Transverse colon (tissue), 4 donors: Measurements from ENCODE around the gene SMAD6. TPM values are rescaled to one million over a fixed set of nuclear protein-coding genes. Genes with fewer than 3 reads are reported as not detected.

Experiments used
- DNase-seq: peaks from one replicate; pipeline ENCODE4 v3.0.0-alpha.2; 2019
- H3K27ac ChIP-seq, 4 donors: fragments of 200-600 bp; sonication (generic); 2 replicates each; pipeline ENCODE4 v1.5.1; 2016 to 2018; ENCODE audit warnings: inconsistent platforms in 4 of 4
- H3K27me3 ChIP-seq: fragments of 200-600 bp; sonication (generic); 2 replicates; pipeline ENCODE4 v1.5.1; 2017; ENCODE audit warnings: inconsistent platforms
- H3K36me3 ChIP-seq, 4 donors: fragments of 200-600 bp; sonication (generic); 2 replicates each; pipeline ENCODE4 v1.5.1; 2017 to 2019; ENCODE audit warnings: inconsistent platforms in 4 of 4
- H3K4me1 ChIP-seq, 4 donors: fragments of 200-600 bp; sonication (generic); 2 replicates each; pipeline ENCODE4 v1.5.1; 2017 to 2020; ENCODE audit warnings: inconsistent platforms in 4 of 4
- H3K4me3 ChIP-seq, 4 donors: fragments of 200-600 bp; sonication (generic); 1 replicate in 1 of 4; 2 replicates in 3 of 4; pipeline versions ENCODE4 v1.5.1 to v1.6.1; 2017 to 2019; ENCODE audit warnings: inconsistent platforms in 4 of 4
- H3K9me3 ChIP-seq, 2 donors: fragments of 200-600 bp; sonication (generic); 2 replicates each; pipeline ENCODE4 v1.5.1; 2017 to 2019; ENCODE audit warnings: inconsistent platforms in 2 of 2
- CTCF ChIP-seq, 5 experiments: fragments of 200-600 bp in 3 of 5; fragments of 450-650 bp in 2 of 5; sonication (generic) in 3 of 5; IDR thresholded peaks; 1 replicate in 2 of 5; 2 replicates in 3 of 5; pipeline ENCODE4 v1.5.1; 2016 to 2017; ENCODE audit warnings: antibody characterized with exemption in 5 of 5, inconsistent platforms in 3 of 5, mild to moderate bottlenecking in 2 of 5, moderate library complexity in 1 of 5
- EP300 ChIP-seq: sonication (generic); formaldehyde crosslinking; IDR thresholded peaks from one replicate; pipeline ENCODE4 v1.6.1; 2017; ENCODE audit warnings: antibody characterized with exemption, low read depth
- POLR2A ChIP-seq: fragments of 450-650 bp; IDR thresholded peaks from one replicate; pipeline ENCODE4 v1.6.1; 2016; ENCODE audit warnings: antibody characterized with exemption, mild to moderate bottlenecking, moderate library complexity
- POLR2AphosphoS5 ChIP-seq, 3 donors: sonication (generic); formaldehyde crosslinking; IDR thresholded peaks; one replicate each; pipeline ENCODE4 v1.6.1; 2016; ENCODE audit warnings: antibody characterized with exemption in 3 of 3
- WGBS, 2 donors: methylation state at CpG; one replicate each; pipeline ENCODE4 v1.1.5; 2018; ENCODE audit warnings: low coverage in 1 of 2; 5-methylcytosine and 5-hydroxymethylcytosine counted together
- in situ Hi-C, 4 donors: fragments of 200-750 bp; cut with MboI; loops; one replicate each; pipeline versions ENCODE4 v1.15.0 to v1.15.1; 2017; ENCODE audit warnings: low sequenced_read_pairs in 3 of 4, low pct_ligation_motif_present in 1 of 4, low pct_unique_long_range_greater_than_20kb in 1 of 4
- intact Hi-C: fragments of 100-400 bp; cut with DNase I; formaldehyde crosslinking; loops from one replicate; pipeline ENCODE4 v1.15.1; 2023; ENCODE audit warnings: low total_unique reads
- total RNA-seq, 4 donors: library from RNA; depleted of rRNA; stranded (reverse); fragments of >200 nt; gene quantifications; one replicate each; pipeline ENCODE4 v1.1.0, GENCODE V29; 2016

Gene SMAD6
- total RNA-seq, 4 donors from 2014 or later = 6.7 to 214 (median 9.3) TPM

- in situ Hi-C loops = no loop called here
- no peak for TF ChIP-seq CTCF (IDR thresholded peaks at IDR 0.05)
- TF ChIP-seq POLR2A = no peak
- TF ChIP-seq EP300 = no peak
- TF ChIP-seq POLR2AphosphoS5 (IDR thresholded peaks at IDR 0.05) = no peak
- Histone ChIP-seq H3K4me1 (peaks cover 12 to 27% (median 22%) of the 10 kb centered on the region in 4 donors), H3K27me3 (no peaks in the 10 kb centered on the region), H3K4me3 (no peak overlapping the region), H3K36me3 (no peaks in the 10 kb centered on the region), H3K27ac (no peak overlapping the region), H3K9me3 (no peaks in the 10 kb centered on the region)
- intact Hi-C loops = loop anchor here (5.0 kb wide), 1 partner anchor 54 kb away; no protein-coding TSS in a partner anchor
- no peak for DNase-seq
- 89 to 100% methylated on average over 1 to 8 of the region's 8 CpGs for WGBS, 2 donors
Observed at GRCh38 chr15:66718220-66718988, 16.4 kb downstream of the SMAD6 start.

- peaks cover 9 to 19% (median 14%) of the 10 kb centered on the region in 4 donors for H3K4me1 ChIP-seq
- no peaks in the 10 kb centered on the region for H3K9me3 ChIP-seq
- no peak for TF ChIP-seq POLR2A
- no peak for TF ChIP-seq POLR2AphosphoS5 (IDR thresholded peaks at IDR 0.05)
- no peak for TF ChIP-seq CTCF (IDR thresholded peaks at IDR 0.05)
- TF ChIP-seq EP300 = no peak
- in situ Hi-C loops (no loop called here), intact Hi-C loops (loop anchor here (5.0 kb wide), 1 partner anchor 53 kb away; no protein-coding TSS in a partner anchor)
- no peaks in the 10 kb centered on the region for H3K27me3 ChIP-seq
- H3K27ac ChIP-seq = no peak overlapping the region
- H3K36me3 ChIP-seq = no peaks in the 10 kb centered on the region
- H3K4me3 ChIP-seq = no peak overlapping the region
- WGBS, 2 donors = 86% methylated on average over 10 of the region's 10 CpGs; no CpG with 5 or more reads in 1 of the 2 donors
- no peak for DNase-seq
Observed at GRCh38 chr15:66719471-66719870, 17.4 kb downstream of the SMAD6 start.

GRCh38 chr15:66720206-66721010 is 18.4 kb downstream of the SMAD6 start:
- no peak overlapping the region for H3K4me3 ChIP-seq
- no peak for TF ChIP-seq POLR2A
- TF ChIP-seq POLR2AphosphoS5 (IDR thresholded peaks at IDR 0.05) = no peak
- no peak for TF ChIP-seq CTCF (IDR thresholded peaks at IDR 0.05)
- TF ChIP-seq EP300 = no peak
- H3K27me3 ChIP-seq = no peaks in the 10 kb centered on the region
- no peaks in the 10 kb centered on the region for H3K36me3 ChIP-seq
- WGBS, 2 donors = 56 to 72% methylated on average over 3 to 9 of the region's 9 CpGs
- peaks cover under 1 to 15% (median 13%) of the 10 kb centered on the region in 4 donors for H3K4me1 ChIP-seq
- H3K9me3 ChIP-seq = no peaks in the 10 kb centered on the region
- DNase-seq = no peak
- in situ Hi-C loops (no loop called here), intact Hi-C loops (no loop called here)
- H3K27ac ChIP-seq = no peak overlapping the region

- 80 to 87% methylated on average over 1 to 8 of the region's 8 CpGs for WGBS, 2 donors
- no peak overlapping the region for H3K27ac ChIP-seq
- no peaks in the 10 kb centered on the region for H3K9me3 ChIP-seq
- DNase-seq = no peak
- H3K27me3 ChIP-seq = no peaks in the 10 kb centered on the region
- in situ Hi-C loops (no loop called here), intact Hi-C loops (no loop called here)
- no peaks in the 10 kb centered on the region for H3K36me3 ChIP-seq
- H3K4me1 ChIP-seq = peaks cover 0 to 10% (median 9%) of the 10 kb centered on the region in 4 donors
- no peak for TF ChIP-seq POLR2A
- no peak for TF ChIP-seq POLR2AphosphoS5 (IDR thresholded peaks at IDR 0.05)
- TF ChIP-seq EP300 = no peak
- TF ChIP-seq CTCF (IDR thresholded peaks at IDR 0.05) = no peak
- H3K4me3 ChIP-seq = no peak overlapping the region
Observed at GRCh38 chr15:66721020-66721419, 19.0 kb downstream of the SMAD6 start.
